ENCODE results near the gene CHCHD1. TPM values are rescaled to one million over a fixed set of nuclear protein-coding genes. Genes with fewer than 3 reads are reported as not detected.
"Not testable (repeated sequence)": the region's sequence is repeated elsewhere in the genome, so short reads cannot be mapped to it uniquely, and the experiment has no call there.

Gene CHCHD1
- polyA plus RNA-seq, 4 donors, result 49.6 to 64.2 (median 50.3) TPM

GRCh38 chr10:73765066-73765465 lies 16.8 kb upstream of the CHCHD1 start:
- no peak for DNase-seq (ENCODE audit: low read depth in 4 of 4, low spot score in 2 of 4)

GRCh38 chr10:73768881-73769280 lies 13.0 kb upstream of the CHCHD1 start:
- DNase-seq (ENCODE audit: low read depth in 4 of 4, low spot score in 2 of 4), result no peak

DNA sequence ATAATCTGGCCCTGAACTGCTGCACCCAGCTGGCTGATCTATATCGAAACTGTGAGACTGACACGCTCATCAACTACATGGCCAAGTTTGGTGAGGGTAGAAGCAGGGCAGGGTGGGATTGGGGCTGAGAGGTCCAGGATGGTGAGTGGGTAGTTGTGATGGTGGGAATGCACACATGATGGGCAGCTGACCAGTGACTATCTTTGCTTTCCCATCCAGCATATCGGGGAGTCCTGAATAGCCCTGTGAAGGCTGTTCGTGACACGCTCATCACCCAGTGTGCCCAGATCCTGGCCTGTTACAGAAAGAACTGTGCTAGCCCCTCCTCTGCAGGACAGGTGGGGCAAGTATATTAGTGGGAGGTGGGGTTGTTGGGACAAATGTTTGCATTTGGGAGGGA lies 12.5 kb upstream of the CHCHD1 start:
- DNase-seq (ENCODE audit: low read depth in 4 of 4, low spot score in 2 of 4), result no peak

DNA sequence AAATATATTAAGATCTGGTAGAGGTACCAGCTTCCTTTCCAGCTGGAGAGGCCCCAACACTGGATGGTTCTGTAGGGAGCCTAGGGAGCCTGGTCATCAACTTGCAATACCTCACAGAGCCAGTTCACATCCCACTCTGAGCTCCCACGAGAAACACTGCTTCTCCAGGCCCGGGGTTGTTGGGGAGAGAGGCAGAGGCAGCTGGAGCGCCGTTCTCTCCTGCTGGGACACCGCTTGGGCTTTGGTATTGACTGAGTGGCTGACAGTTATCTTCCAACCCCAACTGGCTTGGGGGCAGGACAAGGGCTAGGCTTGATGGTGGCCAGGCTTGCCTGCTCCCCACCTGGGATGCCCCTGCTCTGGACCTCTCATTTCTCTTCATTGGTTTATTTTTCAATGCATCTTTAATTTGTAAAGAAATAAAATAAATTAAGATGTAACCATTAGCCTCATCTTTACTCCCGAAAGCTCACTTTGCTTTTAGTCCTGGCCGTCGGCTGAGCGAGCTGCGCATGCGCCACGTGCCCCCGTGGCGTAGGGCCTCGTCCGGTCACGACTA lies 10.0 kb upstream of the CHCHD1 start:
- peak in 1 of 4 donors; percentile 79 for DNase-seq (ENCODE audit: low read depth in 4 of 4, low spot score in 2 of 4)

DNA sequence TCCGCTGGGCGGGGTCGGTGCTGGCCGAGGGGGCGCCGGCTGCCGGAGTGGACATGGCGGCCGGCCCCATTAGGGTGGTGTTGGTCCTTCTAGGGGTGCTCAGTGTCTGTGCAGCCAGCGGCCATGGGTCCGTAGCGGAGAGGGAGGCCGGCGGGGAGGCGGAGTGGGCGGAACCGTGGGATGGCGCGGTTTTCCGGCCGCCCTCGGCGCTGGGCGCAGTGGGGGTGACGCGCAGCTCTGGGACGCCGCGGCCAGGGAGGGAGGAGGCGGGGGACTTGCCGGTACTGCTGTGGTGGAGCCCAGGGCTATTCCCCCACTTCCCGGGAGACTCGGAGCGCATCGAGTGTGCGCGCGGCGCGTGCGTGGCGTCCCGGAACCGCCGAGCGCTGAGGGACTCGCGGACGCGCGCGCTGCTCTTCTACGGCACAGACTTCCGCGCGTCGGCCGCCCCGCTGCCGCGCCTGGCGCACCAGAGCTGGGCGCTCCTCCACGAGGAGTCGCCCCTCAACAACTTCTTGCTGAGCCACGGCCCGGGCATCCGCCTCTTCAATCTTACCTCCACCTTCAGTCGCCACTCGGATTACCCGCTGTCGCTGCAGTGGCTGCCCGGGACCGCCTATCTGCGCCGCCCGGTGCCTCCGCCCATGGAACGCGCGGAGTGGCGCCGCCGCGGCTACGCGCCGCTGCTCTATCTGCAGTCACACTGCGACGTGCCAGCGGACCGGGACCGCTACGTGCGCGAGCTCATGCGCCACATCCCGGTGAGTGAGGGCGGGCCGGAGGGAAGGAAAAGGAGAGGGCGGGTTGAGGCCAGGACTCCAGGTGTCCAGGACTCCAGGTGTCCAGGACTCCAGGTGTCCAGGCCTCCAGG lies 9.3 kb upstream of the CHCHD1 start:
- peak; percentile 60 to 72 (median 64) for DNase-seq (ENCODE audit: low read depth in 4 of 4, low spot score in 2 of 4)

DNA sequence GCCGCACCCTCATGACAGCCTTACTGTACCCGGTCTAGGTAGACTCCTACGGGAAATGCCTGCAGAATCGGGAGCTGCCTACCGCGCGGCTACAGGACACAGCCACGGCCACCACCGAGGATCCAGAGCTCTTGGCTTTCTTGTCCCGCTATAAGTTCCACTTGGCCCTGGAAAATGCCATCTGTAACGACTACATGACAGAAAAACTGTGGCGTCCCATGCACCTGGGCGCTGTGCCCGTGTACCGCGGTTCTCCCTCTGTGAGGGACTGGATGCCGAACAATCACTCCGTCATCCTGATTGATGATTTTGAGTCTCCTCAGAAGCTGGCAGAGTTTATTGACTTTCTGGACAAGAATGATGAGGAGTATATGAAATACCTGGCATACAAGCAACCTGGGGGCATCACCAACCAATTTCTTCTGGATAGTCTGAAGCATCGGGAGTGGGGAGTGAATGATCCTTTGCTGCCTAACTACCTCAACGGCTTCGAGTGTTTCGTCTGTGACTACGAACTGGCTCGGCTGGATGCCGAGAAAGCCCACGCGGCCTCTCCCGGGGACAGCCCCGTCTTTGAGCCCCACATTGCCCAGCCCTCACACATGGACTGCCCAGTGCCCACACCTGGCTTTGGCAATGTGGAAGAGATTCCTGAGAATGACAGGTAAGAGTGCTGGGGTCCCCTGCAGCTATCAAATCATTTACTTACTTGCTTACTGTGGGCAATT lies 8.5 kb upstream of the CHCHD1 start:
- DNase-seq (ENCODE audit: low read depth in 4 of 4, low spot score in 2 of 4), result no peak

DNA sequence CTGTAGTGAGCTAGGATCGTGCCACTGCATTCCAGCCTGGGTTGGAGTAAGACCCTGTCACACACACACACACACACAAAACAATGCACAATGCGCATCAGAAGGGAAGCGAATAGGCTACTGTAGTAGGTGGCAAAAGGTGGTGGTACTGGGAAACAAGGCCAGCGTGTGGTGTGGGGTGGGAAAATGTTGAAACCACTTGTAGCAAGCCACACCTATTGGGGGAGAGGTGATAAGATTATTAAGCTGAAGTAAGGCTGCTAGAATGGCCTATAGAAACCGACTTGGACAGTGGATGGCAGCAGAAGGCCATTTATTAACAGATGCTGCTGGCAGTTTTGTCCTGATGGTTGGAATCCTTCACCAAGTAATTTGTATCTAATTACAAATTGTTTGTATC lies 7.2 kb upstream of the CHCHD1 start:
- no peak for DNase-seq (ENCODE audit: low read depth in 4 of 4, low spot score in 2 of 4)

- no peak for DNase-seq (ENCODE audit: low read depth in 4 of 4, low spot score in 2 of 4)
These were observed 2.8 kb upstream of the CHCHD1 start for GRCh38 chr10:73779018-73779417.

- no peak for DNase-seq (ENCODE audit: low read depth in 4 of 4, low spot score in 2 of 4)
These were observed 2.2 kb upstream of the CHCHD1 start for GRCh38 chr10:73779539-73780197.

- no peak for DNase-seq (ENCODE audit: low read depth in 4 of 4, low spot score in 2 of 4)
These were observed 1.5 kb upstream of the CHCHD1 start for GRCh38 chr10:73780301-73780700.

DNA sequence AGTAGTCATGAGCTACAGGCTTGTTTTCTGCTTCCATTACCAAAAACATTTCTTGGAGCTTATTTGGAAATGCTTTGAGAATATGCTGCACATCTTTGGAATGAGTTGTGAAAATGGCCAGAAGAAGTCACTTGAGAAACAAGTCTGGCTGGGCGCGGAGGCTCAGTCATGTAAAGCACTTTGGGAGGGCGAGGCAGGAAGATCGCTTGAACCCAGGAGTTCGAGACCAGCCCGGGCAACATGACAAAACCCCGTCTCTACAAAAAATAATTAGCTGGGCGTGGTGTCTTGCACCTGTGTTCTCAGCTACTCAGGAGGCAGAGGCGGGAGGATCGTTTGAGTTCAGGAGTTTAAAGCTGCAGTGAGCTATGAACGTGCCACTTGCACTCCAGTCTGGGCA lies 882 bp upstream of the CHCHD1 start:
- no peak for DNase-seq (ENCODE audit: low read depth in 4 of 4, low spot score in 2 of 4)

- no peak for DNase-seq (ENCODE audit: low read depth in 4 of 4, low spot score in 2 of 4)
These were observed 335 bp upstream of the CHCHD1 start for GRCh38 chr10:73781548-73781878.

DNA sequence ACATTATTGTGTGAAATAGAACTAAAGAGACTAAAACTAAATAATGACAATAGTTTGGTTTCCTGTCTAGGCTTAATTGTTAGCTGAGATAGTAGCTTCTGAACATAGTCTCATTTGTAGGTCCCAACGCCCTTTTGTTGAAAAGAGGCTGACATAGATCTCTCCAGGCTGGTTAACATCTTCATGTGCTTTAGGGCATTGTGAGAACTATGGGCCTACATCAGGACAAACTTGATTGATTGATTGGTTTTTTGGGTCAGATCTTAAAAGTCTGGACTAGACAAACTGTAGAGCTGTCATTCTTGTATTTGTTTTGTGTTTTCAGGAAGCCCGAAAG lies 869 bp downstream of the CHCHD1 start:
- DNase-seq (ENCODE audit: low read depth in 4 of 4, low spot score in 2 of 4), result no peak

- peak; percentile 90 to 97 (median 94) for DNase-seq (ENCODE audit: low read depth in 4 of 4, low spot score in 2 of 4)
These were observed 3.4 kb downstream of the CHCHD1 start, which contains the start of gene ZSWIM8 for GRCh38 chr10:73785211-73785720. ZSWIM8 (plus strand) TSS chr10:73785606; CDS start chr10:73785879, 273 bp downstream.

GRCh38 chr10:73785721-73786511 lies 4.1 kb downstream of the CHCHD1 start:
- DNase-seq (ENCODE audit: low read depth in 4 of 4, low spot score in 2 of 4), result no peak

- no peak for DNase-seq (ENCODE audit: low read depth in 4 of 4, low spot score in 2 of 4)
These were observed 4.7 kb downstream of the CHCHD1 start for GRCh38 chr10:73786512-73786885.

DNA sequence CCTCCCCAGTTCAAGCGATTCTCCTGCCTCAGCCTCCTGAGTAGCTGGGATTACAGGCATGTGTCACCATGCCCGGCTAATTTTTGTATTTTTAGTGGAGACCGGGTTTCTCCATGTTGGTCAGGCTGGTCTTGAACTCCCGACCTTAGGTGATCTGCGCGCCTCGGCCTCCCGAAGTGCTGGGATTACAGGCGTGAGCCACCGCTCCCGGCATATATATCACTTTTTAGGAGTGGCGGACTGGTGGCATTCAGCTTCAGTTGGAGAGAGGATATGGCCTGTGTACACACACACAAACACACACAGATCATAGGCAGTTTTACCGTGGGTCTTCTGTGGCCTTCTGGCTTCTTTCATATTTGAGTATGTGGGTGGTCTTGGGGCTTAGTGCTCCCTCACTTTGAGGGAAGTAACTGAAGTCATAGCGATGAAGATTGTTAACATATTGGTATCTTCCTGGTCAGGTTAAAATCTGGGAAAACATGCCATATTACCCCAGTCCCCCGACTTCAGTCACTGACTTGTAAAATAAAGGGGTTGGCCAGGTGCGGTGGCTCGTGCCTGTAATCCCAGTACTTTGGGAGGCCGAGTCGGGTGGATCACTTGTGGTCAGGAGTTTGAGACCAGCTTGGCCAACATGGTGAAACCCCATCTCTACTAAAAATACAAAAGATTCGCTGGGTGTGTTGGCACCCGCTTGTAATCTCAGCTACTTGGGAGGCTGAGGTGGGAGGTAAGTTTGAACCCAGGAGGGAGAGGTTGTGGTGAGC lies 5.4 kb downstream of the CHCHD1 start:
- not testable (repeated sequence) for DNase-seq (ENCODE audit: low read depth in 4 of 4, low spot score in 2 of 4)

- DNase-seq (ENCODE audit: low read depth in 4 of 4, low spot score in 2 of 4), result no peak
These were observed 7.2 kb downstream of the CHCHD1 start for GRCh38 chr10:73788864-73789658.

DNA sequence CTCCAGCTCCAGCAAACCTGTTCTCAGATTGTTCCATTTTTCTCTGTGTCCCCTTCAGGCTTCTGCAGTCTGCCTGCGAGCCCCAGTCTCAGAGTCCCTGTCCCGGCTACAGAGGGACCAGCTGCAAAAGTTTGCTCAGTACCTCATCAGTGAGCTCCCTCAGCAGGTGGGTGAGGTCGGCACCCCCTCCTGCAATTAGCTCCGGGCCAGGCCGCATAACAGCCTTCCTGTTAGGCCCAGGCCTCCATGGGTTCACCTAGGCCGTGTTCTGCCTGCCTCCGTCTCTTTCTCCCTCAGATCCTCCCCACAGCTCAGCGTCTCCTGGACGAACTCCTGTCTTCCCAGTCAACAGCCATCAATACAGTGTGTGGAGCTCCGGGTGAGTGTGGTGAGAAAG lies 7.8 kb downstream of the CHCHD1 start:
- no peak for DNase-seq (ENCODE audit: low read depth in 4 of 4, low spot score in 2 of 4)

All from left renal cortex interstitium (tissue), 4 donors.